Vagina (tissue), 2 donors: ENCODE data around the gene F9.

ENCODE experiments used
- CTCF ChIP-seq, 3 experiments: fragments of 450-650 bp in 2 of 3; fragments of 200-600 bp in 1 of 3; sonication (generic) in 1 of 3; IDR thresholded peaks; one replicate each; pipeline ENCODE4 v1.5.1; 2017 to 2019; ENCODE audit warnings: antibody characterized with exemption in 3 of 3, mild to moderate bottlenecking in 2 of 3, moderate library complexity in 2 of 3
- POLR2A ChIP-seq, 2 donors: fragments of 450-650 bp; IDR thresholded peaks; one replicate each; pipeline ENCODE4 v1.6.1; 2017; ENCODE audit warnings: antibody characterized with exemption in 2 of 2, mild to moderate bottlenecking in 2 of 2, moderate library complexity in 2 of 2

GRCh38 chrX:139508099-139508498 lies 22.4 kb upstream of the F9 start:
- TF ChIP-seq CTCF (IDR thresholded peaks at IDR 0.05) (no peak), POLR2A (IDR thresholded peaks at IDR 0.05) (no peak)
